ENCODE results near the gene AADACL3.
"Not testable (repeated sequence)": the region's sequence is repeated elsewhere in the genome, so short reads cannot be mapped to it uniquely, and the experiment has no call there.

The AADACL3 gene

DNA sequence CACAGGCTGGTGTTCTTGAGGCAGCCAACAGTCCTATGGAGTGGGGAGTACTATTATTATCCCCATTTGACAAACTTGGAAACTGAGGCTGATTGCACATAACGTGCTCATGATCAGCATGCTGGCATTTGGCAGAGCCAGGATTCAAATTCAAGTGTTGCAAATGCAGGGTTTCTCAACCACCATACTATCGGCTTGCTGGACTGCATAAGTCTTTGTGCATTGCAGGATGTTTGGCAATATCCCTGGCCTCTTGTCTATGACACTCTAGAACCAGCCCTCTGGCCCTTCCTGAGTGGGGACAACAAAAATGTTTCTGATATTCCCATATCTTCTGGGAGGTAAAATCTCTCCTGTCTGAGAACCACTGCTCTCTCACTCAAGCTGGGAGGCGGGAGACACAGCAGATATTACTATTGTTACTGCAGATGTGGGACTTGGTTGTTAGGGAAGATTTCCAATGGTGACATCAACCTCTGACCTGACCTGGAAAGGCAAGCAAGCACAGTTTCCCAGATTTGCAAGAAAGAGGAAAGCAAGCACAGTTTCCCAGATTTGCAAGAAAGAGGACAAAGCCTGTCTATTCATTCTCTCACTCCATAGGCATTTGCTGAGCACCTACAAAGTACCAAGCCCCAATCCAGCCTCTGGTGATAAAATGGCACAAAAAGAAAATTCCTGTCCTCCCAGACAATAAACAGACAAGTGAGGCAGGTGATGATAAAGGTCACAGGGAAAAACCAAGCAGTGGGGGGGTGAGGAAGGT, 1.0 kb upstream of the AADACL3 start:
- no peak for FAIRE-seq
- no peak for DNase-seq (ENCODE audit: low spot score)

DNA sequence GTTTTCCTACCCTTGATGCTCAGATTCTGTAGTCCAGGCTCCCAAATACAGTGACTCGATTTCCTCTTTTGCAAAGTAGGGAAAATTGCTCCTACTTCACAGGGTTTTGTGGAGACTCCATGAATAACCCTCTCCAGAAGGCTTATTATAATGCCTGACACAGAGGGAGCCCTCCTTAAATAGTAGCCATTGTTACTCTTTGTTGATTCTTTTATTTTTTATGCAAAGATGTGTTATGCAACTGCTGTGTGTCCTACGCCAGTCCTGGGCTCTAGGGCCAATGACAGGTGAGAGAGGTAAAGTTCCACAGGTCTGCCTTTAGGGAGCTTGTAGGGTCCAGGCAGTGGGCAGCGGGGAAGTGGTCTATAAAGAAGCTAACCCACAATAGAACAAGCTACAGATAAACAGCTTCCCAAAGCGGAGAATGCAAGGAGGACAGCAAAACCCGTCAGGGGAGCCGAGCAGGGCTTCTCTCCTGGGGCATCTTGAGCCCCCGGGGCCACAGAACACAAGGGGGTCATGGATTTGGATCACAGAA, 1.5 kb downstream of the AADACL3 start:
- DNase-seq (ENCODE audit: low spot score) (no peak), FAIRE-seq (no peak)

DNA sequence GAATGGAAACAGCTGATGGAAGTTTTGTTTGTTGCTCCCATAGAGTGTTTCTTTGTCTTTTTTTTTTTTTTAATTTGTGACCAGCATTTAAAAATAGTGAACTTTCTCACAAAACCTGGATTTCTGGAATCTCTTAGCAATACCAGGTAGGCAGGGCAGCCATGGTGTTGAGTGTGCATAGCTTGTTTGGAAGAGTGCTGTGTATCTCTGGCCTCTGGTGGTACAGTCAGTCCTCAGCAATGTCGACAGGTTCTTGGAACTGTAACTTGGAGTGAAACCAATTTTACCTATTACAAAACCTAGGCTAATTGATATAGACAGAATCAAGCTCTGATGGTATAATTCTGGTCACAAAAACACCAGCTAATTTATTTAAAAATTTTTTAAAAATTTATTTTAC, 6.7 kb downstream of the AADACL3 start:
- FAIRE-seq (no peak), DNase-seq (ENCODE audit: low spot score) (no peak)

DNA sequence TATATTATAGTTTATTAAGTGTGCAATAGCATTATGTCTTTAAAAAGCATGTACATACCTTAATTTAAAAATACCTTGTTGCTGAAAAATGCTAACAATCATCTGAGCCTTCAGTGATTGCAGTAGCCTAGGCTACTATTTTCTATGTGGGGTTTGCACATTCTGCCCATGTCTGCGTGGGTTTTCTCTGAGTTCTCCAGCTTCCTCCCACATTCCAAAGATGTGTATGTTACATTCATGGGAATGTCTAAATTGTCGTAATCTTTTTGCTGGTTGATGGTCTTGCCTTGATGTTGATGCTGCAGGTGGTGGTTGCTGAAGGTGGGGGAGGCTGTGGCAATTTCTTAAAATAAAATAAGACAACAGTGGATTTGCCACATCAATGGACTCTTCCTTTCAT, 12.5 kb downstream of the AADACL3 start:
- DNase-seq (ENCODE audit: low spot score) (no peak), FAIRE-seq (no peak)

DNA sequence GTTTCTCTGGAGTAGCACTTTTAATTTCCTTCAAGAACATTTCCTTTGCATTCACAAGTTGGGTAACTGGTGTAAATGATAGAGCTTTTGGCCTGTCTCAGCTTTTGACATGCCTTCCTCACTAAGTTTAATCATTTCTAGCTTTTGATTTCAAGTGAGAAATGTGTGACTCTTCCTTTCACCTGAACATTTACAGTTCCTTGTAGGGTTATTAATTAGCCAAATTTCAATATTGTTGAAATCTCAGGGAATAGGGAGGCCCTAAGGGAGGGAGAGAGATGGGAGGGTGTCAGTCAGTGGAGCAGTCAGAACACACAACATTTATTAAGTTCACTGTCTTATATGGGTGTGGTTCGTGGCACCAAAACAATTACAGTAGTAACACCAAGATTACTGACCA, 14.2 kb downstream of the AADACL3 start:
- FAIRE-seq (no peak), DNase-seq (ENCODE audit: low spot score) (no peak)

DNA sequence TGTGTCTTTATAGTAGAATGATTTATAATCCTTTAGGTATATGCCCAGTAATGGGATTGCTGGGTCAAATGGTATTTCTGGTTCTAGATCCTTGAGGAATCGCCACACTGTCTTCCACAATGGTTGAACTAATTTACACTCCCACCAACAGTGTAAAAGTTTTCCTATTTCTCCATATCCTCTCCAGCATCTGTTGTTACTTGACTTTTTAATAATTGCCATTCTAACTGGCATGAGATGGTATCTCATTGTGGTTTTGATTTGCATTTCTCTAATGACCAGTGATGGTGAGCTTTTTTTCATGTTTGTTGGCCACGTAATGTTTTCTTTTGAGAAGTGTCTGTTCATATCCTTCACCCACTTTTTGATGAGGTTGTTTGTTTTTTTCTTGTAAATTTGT, 15.2 kb downstream of the AADACL3 start:
- not testable (repeated sequence) for DNase-seq (ENCODE audit: low spot score); FAIRE-seq

DNA sequence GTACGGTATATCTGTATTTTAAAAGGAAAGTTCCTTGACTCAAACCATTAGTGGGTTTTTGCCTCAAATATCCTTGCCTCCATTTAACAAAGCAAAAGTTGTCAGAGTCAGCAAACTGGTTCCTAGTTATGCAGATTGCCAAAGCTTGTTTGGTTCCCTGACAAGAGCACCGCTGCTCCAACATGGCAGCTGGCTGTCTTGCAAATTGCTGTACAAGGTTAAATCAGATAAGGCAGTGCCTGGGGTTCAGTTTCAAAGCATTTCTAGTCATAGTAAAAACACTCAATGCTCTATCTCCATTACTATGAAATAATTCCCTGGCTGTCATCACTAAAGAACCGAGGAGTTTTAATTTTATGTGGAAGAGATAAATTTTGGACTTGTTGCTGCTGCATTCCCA, 18.7 kb downstream of the AADACL3 start:
- FAIRE-seq, result no peak

DNA sequence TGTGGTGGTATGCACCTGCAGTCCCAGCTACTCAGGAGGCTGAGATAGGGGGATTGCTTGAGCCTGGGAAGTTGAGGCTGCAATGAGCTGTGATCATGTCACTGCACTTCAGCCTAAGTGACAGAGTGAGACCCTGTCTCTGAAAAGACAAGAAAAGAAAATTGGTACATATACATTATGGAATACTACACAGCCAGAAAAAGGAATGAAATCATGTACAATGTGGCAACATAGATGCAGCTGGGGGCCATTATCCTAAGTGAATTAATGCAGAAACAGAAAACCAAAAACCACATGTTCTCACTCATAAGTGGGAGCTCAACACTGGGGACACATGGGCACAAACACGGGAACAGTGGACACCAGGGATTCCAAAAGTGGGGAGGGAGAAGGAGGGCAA, 23.0 kb downstream of the AADACL3 start:
- FAIRE-seq (no peak), DNase-seq (ENCODE audit: low spot score) (no peak)

More for the DNA sequence above, 18.7 kb downstream of the AADACL3 start:
- no peak for DNase-seq (ENCODE audit: low spot score)

DNA sequence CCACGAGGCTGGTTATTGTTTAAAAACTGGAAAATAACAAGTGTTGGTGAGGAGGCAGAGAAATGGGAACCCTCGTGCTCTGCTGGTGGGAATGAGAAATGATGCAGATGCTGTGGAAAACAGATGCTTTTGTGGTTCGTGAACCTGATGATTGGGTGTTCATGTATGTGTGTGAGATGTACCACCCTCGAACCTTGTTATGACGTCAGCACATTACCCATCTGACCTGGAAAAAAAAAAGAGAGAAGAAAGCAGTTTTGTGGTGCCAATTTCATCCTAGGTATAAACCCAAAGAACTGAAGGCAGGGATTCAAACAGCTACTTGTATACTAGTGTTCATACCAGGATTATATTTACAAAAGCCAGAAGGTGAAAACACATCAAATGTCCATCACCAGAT, 23.7 kb downstream of the AADACL3 start:
- FAIRE-seq (no peak), DNase-seq (ENCODE audit: low spot score) (no peak)

DNA sequence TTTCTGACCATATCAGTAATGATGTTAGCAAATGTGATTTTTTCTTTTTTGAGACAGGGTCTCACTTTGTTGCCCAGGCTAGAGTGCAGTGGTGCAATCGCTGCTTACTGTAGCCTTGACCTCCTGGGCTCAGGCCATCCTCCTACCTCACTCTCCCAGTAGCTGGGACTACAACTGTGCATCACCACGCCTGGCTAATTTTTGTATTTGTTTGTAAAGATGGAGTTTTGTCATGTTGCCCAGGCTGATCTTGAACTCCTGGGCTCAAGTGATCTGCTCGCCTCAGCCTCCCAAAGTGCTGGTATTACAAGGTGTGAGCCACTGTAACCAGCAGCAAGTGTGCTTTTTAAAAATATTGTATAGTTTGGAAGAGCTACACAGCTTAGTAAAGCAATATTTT, 26.0 kb downstream of the AADACL3 start:
- DNase-seq (ENCODE audit: low spot score), result no peak
- FAIRE-seq, result no peak

DNA sequence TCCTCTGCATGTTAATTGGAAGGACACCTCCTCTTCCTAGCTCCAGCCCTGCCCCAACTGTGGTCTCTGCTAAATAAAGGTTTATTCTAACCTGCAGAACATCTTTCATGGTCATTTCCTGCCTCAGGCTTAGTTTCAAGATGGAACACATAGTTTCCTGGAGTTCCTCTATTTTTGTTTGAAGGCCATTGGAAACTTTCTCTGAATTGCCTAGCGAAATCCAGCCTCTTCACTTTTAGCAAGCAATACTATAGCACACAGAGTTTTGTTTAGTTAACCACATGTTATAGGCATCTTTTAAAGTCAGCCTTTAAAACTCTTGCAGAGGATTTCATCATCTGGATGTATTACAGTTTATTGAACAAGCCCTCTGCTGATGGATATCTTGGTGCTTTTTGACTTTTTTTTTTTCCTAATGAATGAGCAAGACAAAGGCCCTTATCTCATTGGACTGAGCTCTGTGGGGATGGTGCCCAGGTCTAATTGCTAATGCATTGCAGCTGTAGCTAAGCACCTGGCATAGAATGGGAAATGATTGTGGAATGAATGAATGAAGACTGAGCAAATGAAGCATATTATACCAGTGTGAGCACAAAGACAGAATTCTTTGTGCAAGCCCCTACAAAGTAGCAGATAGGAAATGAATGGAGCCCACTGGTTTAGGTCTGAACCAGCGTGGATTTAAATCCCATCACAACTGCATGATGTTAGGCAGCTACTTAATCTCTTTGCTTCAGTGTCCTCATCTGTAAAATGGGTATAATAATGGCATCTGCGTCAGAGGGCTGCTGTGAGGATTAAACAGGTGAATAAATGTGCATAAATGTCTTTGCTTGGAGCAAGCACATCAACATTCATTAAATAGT, 29.4 kb downstream of the AADACL3 start:
- FAIRE-seq (no peak), DNase-seq (ENCODE audit: low spot score) (no peak)

DNA sequence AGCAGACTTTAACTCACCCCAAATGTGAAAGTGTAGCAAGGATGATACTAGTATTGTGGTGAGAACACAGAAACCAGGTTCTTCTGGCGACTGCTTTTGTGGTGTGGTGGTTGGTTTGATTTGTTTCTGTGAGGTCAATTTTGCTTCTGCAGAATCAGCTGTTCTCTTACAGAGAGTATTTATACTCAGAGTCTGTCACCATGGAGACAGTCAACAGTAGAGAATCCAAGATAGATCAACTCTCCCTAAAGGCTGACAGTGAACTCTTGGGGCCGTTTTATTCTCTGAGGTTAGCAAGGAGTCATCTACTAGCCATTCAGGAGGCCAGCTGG, 30.0 kb downstream of the AADACL3 start, which contains the start of gene CFAP107:
Gene CFAP107, plus strand, starts transcription at position 209 of the 332 bp plus-strand sequence. CDS start 231 bp downstream, outside the sequence.
- FAIRE-seq (no peak), DNase-seq (ENCODE audit: low spot score) (no peak)

DNA sequence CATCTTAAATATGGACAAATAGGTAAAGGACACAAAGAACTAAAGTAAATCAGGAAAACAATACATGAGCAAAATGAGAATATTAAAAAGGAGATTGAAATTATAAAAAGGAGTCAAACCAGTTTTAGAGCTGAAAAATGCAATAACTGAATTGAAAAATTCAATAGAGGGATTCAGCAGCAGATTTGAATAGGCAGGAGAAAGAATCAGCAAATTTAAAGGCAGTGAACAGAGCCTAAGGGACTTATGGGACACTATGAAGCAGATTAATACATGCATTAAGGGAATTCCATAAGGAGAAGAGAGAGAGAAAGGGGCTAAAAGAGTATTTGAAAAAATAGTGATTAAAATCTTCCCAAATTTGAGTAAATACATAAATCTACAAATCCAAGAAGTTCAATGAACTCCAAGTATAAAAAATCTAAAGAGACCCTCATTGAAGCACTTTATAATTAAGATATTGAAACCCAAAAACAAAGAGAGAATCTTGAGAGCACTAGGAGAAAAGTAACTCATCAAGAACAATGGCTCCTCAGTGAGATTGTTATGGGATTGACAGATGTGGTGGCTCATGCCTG, 33.0 kb downstream of the AADACL3 start:
- FAIRE-seq (no peak), DNase-seq (ENCODE audit: low spot score) (no peak)

DNA sequence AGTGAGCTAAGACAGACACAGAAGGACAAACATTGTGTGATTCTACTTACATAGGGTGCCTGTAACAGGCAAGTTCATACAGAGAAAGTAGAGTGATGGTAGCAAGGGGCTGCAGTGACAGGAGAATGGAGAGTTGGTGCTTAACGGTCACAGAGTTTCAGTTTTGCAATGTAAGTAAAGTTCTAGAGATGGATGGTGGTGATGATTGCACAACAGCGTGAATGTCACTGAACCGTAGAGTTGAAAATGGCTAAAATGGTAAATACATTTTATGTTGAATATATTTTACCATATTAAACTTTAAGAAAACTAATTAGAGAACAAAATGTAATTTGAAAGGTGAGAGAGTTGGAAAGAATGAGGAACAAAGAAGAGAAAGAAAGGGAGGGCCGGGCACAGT, 38.8 kb downstream of the AADACL3 start:
- FAIRE-seq, result no peak

DNA sequence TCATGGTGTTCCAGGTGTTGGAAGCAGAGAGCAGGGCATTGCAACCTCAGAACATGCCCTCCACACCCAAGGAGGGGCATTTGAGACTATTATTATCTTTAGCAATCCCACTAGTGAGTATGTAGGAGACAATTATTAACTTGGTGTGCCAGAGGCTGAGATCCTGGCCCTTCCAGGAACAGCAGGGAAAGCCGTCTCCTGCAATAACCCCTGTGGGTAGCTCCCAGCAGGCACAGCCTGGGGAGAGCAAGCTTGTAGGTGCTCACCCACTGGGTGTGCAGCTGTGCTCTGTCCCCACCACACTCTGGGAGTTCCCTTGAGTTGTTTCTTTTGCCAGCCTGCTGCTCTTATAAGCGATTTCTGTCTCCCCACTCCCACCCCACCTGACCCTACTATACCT, 40.4 kb downstream of the AADACL3 start:
- no peak for FAIRE-seq
- no peak for DNase-seq (ENCODE audit: low spot score)

More for the DNA sequence above, 38.8 kb downstream of the AADACL3 start:
- no peak for DNase-seq (ENCODE audit: low spot score)

DNA sequence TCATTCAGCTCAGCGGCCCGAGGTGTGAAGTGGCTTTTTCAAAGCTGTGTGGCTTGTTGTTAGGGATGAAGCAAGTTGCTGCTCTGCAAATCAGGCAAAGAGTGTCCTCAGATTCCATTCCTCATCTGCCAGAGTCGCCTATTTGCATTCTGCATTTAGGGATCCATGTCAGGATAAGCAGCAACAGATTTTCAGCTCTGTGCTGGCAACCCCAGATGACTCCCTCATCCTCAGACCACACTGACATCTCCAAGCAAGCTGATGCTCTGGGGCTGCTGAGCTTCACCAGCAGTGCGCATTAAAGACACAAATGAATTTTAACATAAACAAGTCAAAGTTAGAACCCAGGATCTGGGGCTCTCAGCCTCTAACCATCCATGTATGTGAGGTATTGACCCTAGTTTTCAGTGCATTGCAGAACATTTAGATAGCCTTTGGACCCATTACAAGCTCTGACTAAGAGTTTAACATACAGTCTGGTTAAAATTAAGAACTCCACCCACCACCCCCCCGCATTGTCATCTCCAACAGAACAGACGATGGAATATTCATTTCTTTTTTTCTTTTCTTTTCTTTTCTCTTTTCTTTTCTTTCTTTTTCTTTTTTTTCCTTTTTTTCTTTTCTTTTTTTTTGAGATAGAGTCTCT, 41.0 kb downstream of the AADACL3 start:
- DNase-seq (ENCODE audit: low spot score), result no peak
- FAIRE-seq, result no peak

DNA sequence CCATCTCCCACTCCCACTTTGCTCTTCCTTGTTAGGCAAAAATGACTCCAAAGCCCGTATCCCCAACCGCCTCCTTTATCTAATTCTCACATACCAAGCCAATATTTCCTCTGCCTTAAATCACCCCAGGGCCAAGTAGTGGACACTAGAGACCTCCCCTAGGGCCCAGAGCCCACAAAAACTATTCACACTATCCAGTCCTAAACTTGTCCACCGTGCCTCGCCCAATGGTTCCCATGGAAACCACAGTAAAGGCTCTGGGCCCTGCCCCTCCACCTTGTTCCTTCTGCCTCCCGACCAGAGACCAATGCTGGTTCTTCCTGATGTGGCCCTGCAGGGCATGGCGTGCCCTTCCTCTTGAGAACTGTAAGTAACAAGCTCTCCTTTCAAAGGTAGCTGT, 41.9 kb downstream of the AADACL3 start:
- FAIRE-seq (no peak), DNase-seq (ENCODE audit: low spot score) (no peak)

DNA sequence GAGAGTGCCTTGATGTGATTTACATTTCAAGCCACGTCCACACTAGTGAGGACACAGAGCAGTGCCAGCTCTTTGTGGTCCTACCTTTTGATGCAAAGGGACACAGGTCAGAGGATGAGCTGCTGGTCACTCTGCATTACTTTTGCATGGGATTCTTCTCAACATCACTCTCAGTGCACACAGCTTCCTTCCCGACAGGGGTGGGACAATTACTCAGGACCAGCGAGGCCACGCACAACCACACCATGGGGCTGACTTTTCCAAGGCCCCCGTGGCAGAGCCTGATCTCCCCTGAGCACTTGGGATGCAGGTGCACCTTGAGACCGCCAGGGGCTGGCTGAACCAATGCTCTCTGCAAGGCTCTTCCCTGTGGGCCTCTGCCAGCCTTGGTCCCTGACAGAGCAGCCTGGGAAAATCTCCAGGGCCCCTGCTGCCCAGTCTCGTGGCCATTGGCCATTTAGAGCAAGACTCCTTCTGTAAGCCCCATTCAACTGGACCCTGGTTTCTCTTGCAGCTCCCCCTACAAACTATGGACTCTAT, 44.4 kb downstream of the AADACL3 start:
- no peak for FAIRE-seq
- no peak for DNase-seq (ENCODE audit: low spot score)

DNA sequence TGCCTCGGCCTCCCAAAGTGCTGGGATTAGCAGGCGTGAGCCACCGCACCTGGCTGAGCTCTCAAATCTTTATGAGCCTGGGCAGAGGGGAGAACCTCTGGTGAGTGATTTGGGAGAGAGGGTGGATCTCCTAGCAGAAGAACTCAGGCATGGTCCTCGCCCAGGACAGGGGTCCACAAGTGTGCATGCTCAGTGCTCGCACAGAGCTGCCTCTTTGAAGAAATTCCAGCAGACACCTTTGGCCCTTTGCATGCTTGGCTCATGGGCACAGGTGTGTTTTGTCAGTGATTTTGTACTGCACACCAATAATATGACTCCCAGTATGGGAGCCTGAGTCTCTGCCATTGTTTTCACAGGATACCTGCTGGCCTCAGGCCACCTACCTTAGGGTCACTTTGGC, 45.9 kb downstream of the AADACL3 start:
- no peak for FAIRE-seq
- no peak for DNase-seq (ENCODE audit: low spot score)

DNA sequence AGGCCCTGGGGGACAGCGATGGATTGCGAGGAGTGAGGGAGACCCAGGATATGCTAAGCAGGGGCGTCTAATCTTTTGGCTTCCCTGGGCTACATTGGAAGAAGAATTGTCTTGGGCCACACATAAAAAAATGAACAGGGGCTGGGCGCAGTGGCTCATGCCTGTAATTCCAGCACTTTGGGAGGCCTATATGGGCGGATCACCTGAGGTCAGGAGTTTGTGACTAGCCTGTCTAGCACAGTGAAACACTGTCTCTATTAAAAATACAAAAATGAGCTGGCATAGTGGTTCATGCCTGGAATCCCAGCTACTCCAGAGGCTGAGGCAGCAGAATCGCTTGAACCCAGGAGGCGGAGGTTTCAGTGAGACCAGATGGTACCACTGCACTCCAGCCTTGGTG, 46.9 kb downstream of the AADACL3 start:
- no peak for FAIRE-seq
- DNase-seq (ENCODE audit: low spot score), result no peak

DNA sequence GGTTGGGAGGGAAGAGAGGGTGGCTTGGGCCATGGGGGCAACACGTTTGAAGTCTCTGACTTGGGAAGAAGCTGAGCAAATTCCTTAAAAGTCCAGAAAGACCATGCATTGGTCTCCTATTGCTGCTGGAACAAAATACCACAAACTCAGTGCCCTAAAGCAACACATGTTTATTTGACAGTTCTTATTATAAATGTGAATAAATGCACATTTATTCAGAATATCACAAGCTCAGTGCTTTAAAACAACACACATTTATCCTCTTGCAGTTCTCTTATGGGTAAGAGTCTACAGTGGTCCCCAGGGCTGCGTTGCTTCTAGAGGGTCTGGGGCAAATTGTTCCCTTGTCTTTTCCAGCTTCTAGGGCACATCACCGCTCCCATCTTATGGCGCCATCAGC, 47.6 kb downstream of the AADACL3 start:
- FAIRE-seq, result no peak
- DNase-seq (ENCODE audit: low spot score), result no peak

Measured in RCC 7860 (cell line).